ENCODE data around the gene C17orf107.

GRCh38 chr17:4862720-4863119 lies 36.6 kb upstream of the C17orf107 start:
- TF ChIP-seq CTCF (IDR thresholded peaks at IDR 0.05 in 4 of 5, conservative IDR thresholded peaks at IDR 0.05 in 1 of 5) = no peak
- no peak for TF ChIP-seq POLR2A (IDR thresholded peaks at IDR 0.05)
